Amniotic stem cell (primary cell): ENCODE results near the gene PLSCR2.
"Not testable (repeated sequence)": the region's sequence is repeated elsewhere in the genome, so short reads cannot be mapped to it uniquely, and the experiment has no call there.

Source experiments
- DNase-seq: peaks from one replicate; lab custom pipeline; 2025; lab: John Stamatoyannopoulos, UW

Gene PLSCR2

GRCh38 chr3:146469150-146470017 lies at the start of gene PLSCR2:
TSS of gene PLSCR2 (minus strand) at chr3:146469561. CDS start at chr3:146459904, 9,657 bp downstream.
- no peak for DNase-seq

- no peak for DNase-seq
These were observed 48.5 kb upstream of the PLSCR2 start for GRCh38 chr3:146517684-146518435.

- DNase-seq = no peak
These were observed 44.2 kb upstream of the PLSCR2 start for GRCh38 chr3:146513386-146514051.

- no peak for DNase-seq
These were observed 42.2 kb upstream of the PLSCR2 start for GRCh38 chr3:146511402-146512134.

GRCh38 chr3:146507331-146508120 lies 38.2 kb upstream of the PLSCR2 start:
- DNase-seq = no peak

- DNase-seq = no peak
These were observed 36.2 kb upstream of the PLSCR2 start for GRCh38 chr3:146505516-146505915.

- DNase-seq = no peak
These were observed 35.3 kb upstream of the PLSCR2 start for GRCh38 chr3:146504498-146505197.

- DNase-seq = peak; percentile 28
These were observed 34.3 kb upstream of the PLSCR2 start for GRCh38 chr3:146503461-146504202.

- DNase-seq = no peak
These were observed 33.6 kb upstream of the PLSCR2 start for GRCh38 chr3:146502887-146503460.

- no peak for DNase-seq
These were observed 32.4 kb upstream of the PLSCR2 start for GRCh38 chr3:146501752-146502151.

GRCh38 chr3:146499701-146500100 lies 30.3 kb upstream of the PLSCR2 start:
- no peak for DNase-seq

GRCh38 chr3:146498002-146498736 lies 28.8 kb upstream of the PLSCR2 start:
- no peak for DNase-seq

- DNase-seq = not testable (repeated sequence)
These were observed 27.9 kb upstream of the PLSCR2 start for GRCh38 chr3:146497145-146497843.

GRCh38 chr3:146496726-146497125 lies 27.4 kb upstream of the PLSCR2 start:
- DNase-seq = no peak

- no peak for DNase-seq
These were observed 26.9 kb upstream of the PLSCR2 start for GRCh38 chr3:146496251-146496650.

GRCh38 chr3:146493761-146494160 lies 24.4 kb upstream of the PLSCR2 start:
- no peak for DNase-seq

GRCh38 chr3:146493221-146493620 lies 23.9 kb upstream of the PLSCR2 start:
- no peak for DNase-seq

GRCh38 chr3:146491303-146491702 lies 21.9 kb upstream of the PLSCR2 start:
- no peak for DNase-seq
